PFSK-1 (cell line): ENCODE results near the gene P2RY1. TPM values are rescaled to one million over a fixed set of nuclear protein-coding genes. Genes with fewer than 3 reads are reported as not detected.

ENCODE experiments used
- FOXP2 ChIP-seq: optimal IDR thresholded peaks from 2 replicates; pipeline ENCODE3; 2011; ENCODE audit warnings: borderline replicate concordance, control low read depth, inconsistent platforms; ENCODE audit not compliant: insufficient read depth; ENCODE audit errors: extremely low read length, extremely low read depth
- POLR2AphosphoS5 ChIP-seq: IDR thresholded peaks from 2 replicates; pipeline ENCODE4 v1.6.1; 2012; ENCODE audit warnings: low read depth, mild to moderate bottlenecking, control low read depth, low read length, moderate library complexity
- SIN3A ChIP-seq: IDR thresholded peaks from 2 replicates; pipeline ENCODE4 v1.6.1; 2012; ENCODE audit warnings: mild to moderate bottlenecking, low read length, moderate library complexity, borderline replicate concordance; ENCODE audit not compliant: insufficient read depth
- TAF1 ChIP-seq: IDR thresholded peaks from 2 replicates; pipeline ENCODE4 v1.6.1; 2012; ENCODE audit warnings: low read length, control low read depth, borderline replicate concordance; ENCODE audit not compliant: insufficient read depth
- polyA plus RNA-seq: library from polyadenylated mRNA; unstranded; fragments of >200 nt; gene quantifications from one replicate; pipeline ENCODE4 v1.2.1, GENCODE V29; 2012; ENCODE audit warnings: low read depth, missing spikeins; ENCODE audit not compliant: insufficient read length
- TF ChIP-seq, protein P1 (sequence below), 2 experiments: IDR thresholded peaks; 2 replicates each; pipeline versions ENCODE4 v1.6.1 to v1.8.0; 2011 to 2012; ENCODE audit warnings: low read depth in 2 of 2, low read length in 2 of 2, control low read depth in 1 of 2, inconsistent platforms in 1 of 2, mild to moderate bottlenecking in 1 of 2, moderate library complexity in 1 of 2; ENCODE audit not compliant: insufficient read depth in 1 of 2

P2RY1 gene, protein sequence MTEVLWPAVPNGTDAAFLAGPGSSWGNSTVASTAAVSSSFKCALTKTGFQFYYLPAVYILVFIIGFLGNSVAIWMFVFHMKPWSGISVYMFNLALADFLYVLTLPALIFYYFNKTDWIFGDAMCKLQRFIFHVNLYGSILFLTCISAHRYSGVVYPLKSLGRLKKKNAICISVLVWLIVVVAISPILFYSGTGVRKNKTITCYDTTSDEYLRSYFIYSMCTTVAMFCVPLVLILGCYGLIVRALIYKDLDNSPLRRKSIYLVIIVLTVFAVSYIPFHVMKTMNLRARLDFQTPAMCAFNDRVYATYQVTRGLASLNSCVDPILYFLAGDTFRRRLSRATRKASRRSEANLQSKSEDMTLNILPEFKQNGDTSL
- 0.82 TPM for polyA plus RNA-seq

DNA sequence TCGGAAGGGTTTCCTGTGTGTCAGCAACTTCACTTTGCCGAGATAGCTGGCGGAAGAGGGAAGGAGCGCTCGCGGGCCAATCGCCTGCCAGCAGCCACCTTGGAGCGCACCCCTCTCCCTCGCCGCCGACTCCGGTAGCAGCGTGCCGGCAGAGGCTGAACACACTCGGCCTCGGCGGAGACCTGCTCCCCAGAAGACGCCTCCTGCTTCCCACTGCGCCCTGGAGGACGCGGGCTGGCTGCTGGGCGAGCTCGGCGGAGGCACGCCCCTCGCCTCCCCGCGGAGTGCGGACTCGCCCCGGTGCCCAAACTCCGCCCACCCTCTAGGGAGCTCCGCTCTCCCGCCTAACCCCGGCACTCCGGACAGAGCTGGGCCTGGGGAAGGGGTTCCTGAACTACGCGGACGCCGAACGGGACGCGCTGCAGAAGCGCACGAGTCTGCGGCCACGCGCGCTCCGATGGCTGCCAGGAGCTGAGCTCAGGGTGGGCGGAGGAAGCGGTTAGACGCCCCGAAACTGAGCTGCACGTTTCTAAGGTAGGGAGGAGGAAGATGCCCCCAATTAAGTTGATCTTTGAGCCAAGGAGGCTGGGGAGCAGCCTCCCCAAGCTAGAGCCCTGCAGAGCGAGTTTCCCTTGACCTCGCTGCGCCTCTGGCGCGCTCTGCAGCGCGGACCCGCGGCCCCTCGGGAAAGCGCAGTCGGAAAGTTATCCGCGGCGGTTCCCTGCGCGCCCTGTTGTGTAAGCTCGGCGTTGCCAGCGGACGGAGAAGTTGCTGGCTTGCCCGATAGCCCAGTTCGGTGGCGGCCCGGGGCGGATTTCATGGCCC, at the start of gene P2RY1:
Gene P2RY1 (plus strand): TSS at position 356 of the 825 bp plus-strand sequence. CDS start 652 bp downstream, outside the sequence.
- TF ChIP-seq POLR2AphosphoS5 (0 out of 2 replicates have a peak, but pooled peaks have one; percentile 26), FOXP2 (peak; percentile 41), TAF1 (no peak), SIN3A (no peak)
- TF ChIP-seq, protein P1, sequence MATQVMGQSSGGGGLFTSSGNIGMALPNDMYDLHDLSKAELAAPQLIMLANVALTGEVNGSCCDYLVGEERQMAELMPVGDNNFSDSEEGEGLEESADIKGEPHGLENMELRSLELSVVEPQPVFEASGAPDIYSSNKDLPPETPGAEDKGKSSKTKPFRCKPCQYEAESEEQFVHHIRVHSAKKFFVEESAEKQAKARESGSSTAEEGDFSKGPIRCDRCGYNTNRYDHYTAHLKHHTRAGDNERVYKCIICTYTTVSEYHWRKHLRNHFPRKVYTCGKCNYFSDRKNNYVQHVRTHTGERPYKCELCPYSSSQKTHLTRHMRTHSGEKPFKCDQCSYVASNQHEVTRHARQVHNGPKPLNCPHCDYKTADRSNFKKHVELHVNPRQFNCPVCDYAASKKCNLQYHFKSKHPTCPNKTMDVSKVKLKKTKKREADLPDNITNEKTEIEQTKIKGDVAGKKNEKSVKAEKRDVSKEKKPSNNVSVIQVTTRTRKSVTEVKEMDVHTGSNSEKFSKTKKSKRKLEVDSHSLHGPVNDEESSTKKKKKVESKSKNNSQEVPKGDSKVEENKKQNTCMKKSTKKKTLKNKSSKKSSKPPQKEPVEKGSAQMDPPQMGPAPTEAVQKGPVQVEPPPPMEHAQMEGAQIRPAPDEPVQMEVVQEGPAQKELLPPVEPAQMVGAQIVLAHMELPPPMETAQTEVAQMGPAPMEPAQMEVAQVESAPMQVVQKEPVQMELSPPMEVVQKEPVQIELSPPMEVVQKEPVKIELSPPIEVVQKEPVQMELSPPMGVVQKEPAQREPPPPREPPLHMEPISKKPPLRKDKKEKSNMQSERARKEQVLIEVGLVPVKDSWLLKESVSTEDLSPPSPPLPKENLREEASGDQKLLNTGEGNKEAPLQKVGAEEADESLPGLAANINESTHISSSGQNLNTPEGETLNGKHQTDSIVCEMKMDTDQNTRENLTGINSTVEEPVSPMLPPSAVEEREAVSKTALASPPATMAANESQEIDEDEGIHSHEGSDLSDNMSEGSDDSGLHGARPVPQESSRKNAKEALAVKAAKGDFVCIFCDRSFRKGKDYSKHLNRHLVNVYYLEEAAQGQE (IDR thresholded peaks at IDR 0.05; ENCODE audit: insufficient read depth in 1 of 2, low read depth in 2 of 2, low read length in 2 of 2) = no peak

DNA sequence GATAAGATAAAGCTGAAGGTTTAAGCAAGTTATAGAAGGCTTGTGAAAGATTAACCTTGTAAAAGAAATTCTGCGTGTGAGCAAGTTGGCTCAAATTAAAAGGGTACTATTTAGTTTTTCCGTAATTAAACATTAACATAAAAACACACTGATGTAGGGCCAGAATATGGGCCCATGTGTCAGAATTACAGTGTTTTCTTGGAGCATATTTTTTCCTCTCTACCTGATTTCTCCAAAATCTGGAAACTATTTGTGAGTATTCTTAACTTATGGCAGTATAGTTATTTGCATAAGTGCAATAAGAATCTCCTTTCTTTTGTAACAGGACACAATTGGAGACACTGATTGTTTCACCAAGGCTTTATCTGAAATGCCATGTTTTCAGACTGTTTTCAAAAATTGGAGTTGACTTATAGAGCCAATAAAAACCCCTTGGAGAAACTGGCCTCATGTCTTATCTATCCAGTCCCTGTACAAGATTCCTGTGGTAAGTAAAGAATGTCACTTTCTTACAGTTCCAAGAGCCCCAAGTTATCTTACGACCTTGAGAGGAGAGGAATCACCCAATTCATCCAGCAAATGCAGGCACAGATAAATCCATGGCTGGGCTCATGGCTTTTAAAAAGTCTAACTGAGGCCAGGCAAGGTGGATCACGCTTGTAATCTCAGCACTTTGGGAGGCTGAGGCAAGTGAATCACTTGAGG, 47.8 kb upstream of the P2RY1 start:
- TF ChIP-seq TAF1 (no peak), SIN3A (no peak)

DNA sequence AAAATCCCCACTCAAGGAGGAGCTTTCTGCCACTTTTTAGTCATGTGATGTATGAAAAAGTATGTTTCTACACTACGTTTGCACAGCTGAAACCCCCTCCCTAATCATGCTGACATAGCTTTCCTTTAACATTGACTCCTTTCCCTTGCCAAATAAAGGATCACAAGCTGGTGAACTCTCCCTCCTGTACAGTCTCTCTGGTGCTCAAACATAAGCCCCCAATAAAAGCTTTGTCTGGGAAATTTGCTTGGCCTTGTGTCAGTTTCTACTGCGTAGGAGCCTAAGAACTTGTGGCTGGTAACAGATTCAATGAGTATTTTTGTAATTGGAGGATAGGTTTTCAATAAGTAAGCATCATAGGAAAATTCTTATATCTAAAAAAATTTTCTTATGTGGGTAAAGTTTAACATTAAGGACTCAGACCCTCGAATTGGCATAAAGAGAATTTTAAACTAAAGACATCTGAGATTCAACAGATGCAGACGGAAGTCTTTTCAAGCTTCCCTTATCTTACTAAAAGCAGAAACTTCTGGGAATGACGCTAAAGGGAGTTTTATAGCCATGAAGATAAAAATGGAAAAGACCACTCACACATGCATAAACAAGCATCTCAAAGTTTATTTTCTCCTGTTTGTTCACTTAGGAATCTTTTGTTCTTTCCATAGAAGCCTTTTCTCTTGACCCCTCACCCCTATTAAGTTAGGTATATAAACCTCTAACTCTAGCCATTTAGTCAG, 44.1 kb upstream of the P2RY1 start:
- TF ChIP-seq FOXP2 (no peak), SIN3A (no peak), POLR2AphosphoS5 (no peak), TAF1 (no peak)
- TF ChIP-seq, protein P1 (IDR thresholded peaks at IDR 0.05; ENCODE audit: insufficient read depth in 1 of 2, low read depth in 2 of 2, low read length in 2 of 2) = no peak

DNA sequence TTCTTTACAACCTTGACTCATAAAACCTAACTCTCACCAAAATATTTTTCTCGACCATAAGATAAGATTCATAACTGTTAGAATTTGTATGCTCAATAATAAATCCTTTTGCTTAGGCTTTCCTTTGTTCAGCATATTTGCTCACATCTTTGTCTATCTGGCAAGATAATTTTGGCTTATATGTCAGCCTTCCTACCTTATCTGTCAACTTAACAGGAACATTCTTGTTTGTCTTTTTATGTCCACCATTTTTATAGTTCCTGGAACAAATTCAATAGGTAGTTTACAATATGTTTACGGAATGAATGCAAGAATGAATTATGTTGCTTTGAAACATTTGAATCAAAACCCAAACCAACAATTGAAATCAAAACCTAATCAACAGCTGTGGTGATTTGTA, 41.0 kb upstream of the P2RY1 start:
- TF ChIP-seq, protein P1 (IDR thresholded peaks at IDR 0.05; ENCODE audit: insufficient read depth in 1 of 2, low read depth in 2 of 2, low read length in 2 of 2) = no peak
- no peak for TF ChIP-seq TAF1
- TF ChIP-seq FOXP2 = no peak

DNA sequence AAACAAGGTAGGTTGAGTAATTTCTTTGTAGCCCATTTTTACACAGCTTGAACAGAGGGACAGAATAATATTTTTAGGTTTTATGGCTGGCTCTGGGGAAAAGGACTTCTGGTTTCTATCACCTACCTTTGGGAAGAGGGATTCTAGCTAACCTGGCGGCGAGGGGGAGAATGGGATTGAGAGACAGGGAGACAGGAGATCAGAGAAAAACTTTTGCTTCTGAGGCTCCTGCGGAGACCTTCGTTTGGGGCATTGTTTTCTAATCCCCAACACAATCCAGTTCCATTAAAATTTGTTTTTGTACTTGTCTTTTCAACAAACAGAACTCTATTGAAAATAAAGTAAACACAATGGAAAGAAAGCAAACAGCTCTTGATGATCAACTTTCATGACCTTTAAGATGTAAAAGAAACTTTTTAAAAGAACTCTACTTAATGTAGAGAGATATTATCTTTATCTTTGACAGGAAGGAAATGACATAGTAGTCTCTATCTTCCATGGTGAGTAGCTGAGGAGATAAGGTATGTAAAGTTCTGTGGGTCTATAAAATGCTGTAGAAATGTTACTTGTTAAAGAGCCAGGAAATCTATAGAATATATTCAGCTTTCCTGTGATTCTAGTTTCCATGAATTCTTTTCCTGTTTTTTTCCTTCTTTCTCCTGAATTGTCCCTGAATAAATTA, 37.0 kb upstream of the P2RY1 start:
- TF ChIP-seq TAF1 = no peak
- no peak for TF ChIP-seq SIN3A
- no peak for TF ChIP-seq POLR2AphosphoS5
- no peak for TF ChIP-seq FOXP2
- TF ChIP-seq, protein P1 (IDR thresholded peaks at IDR 0.05; ENCODE audit: insufficient read depth in 1 of 2, low read depth in 2 of 2, low read length in 2 of 2) = no peak
